HG02642 (cell line): Measurements from ENCODE around the gene GTPBP6.
"Not testable (repeated sequence)": the region's sequence is repeated elsewhere in the genome, so short reads cannot be mapped to it uniquely, and the experiment has no call there.

Experiments
- ATAC-seq: cut with Tn5 transposase; IDR thresholded peaks from one replicate; pipeline ENCODE4 v1.9.1; 2021; ENCODE audit warnings: mild to moderate bottlenecking; ENCODE audit not compliant: unreplicated experiment, poor library complexity

GTPBP6 gene

DNA sequence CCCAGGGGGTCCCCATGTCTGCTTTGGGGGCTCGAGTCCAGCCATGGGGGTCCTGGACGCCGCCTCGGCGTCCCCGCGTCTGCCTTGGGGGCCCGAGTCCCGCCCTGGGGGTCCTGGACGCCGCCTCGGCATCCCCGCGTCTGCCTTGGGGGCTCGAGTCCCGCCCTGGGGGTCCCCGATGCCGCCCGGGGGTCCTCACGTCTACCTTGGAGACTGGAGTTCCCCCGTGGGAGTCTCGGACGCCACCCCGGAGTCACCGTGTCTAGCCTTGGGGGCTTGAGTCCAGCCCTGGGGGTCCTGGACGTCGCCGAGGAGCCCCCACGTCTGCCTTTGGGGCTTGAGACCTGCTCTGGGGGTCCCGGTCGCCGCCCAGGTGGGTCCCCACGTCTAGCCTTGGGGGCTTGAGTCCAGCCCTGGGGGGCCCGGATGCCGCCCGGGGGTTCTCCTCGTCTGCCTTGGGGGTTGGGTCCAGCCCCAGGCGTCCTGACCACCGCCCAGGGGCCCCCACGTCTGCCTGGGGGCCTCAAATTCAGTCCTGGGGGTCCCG lies 1.1 kb upstream of the GTPBP6 start:
- ATAC-seq, result no peak

DNA sequence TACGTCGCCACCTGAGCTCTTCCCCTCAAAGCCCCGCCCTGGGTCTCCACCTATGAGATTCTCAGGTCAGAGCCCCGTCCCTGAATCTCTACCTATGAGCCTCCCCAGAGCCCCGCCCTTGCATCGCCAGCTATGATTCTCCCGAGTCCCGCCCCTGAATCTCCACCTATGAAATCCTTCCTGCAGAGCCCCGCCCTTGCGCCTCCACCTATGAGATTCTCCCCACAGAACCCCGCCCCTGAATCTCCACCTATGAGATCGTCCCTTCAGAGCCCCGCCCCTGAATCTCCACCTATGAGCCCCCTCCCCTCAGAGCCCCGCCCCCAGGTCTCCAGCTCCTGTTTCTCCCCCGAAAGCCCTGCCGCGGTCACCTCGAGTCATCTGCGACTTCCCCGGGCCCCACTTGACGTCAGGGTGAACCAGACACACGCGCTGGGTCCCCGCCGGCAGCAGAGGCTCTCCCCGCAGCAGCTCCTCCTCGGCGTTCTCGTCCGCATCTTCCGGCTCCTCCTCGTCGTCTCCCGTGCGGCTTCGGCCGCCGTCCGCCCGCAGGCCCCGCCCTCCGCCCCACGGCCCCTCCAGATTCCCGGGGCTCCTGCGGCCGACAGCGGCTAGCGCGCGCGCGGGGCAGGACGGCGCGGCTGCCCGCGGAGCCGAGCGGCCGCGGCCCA lies 393 bp downstream of the GTPBP6 start:
- peak; percentile 57 for ATAC-seq

DNA sequence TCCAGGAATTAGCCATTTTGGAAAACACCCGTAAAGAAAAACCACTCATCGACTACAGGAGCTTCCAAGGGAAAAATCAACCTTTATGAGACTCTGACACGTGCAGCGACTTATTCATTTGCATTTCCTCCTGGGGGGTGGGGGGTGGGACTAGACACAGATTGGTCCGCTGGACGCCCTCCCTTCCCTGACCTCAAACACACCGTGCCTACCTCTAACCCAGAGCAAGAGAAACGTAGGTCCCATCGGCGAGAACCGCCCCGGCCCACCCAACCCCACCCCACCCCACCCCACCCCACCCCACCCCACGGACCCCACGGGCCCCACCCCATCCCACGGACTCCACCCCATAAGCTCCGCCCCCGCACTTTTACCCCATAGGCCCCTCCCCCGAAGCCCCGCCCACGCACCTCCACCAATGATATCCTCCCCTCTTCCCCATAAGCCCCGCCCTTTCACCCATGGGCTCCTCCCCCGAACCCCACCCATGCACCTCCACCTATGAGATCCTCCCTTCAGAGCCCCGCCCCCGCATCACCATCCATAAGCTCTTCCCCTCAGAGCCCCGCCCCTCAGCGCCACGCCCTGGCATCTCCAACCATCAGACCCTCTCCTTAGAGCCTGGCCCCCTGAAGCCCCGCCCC lies 1.1 kb downstream of the GTPBP6 start:
- ATAC-seq, result no peak

DNA sequence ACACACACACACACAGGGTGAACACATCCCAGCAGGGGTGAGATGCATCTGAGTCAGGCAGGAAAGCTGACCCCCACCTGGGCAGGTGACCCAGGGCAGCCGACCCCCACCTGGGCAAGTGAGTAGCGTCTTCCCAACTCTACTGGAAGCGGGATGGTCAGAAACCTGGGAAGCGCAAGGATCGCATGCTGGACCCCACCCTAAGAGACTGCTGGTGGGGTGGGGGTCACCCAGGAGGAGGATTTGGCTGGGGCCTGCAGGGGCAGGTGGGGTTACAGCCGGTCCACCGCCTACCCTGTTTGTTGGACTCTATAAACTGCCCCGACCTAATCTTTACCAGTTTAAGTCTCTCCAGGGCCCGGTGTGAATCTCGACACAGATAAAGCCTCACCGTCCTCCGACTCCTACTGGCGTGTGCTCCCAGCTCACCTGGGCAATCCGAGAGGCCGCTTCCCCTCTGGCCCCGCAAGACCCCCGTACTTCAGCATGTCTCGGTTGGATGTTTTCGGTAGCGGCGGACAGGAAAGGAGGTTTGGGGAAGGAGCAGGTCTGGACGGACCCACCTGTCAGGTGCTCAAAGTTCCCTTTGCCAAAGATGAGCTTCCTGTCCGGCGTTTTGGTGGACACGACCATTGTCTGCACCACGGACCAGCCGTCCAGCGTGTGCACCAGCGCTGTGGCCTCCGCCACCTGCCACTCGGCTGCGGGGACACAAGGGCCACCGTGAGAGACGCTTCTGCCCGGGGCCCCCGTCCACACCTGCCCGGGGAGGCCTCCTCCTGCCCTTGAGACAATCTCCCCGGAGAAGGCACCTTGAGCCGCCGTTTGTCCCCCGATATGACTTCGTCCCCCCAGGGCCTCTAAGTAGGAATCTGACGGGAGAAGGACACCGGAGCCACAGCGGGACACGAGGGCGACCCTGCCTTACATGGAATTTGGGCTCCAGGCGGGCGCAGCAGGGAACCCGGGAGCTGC lies 2.0 kb downstream of the GTPBP6 start:
- no peak for ATAC-seq

DNA sequence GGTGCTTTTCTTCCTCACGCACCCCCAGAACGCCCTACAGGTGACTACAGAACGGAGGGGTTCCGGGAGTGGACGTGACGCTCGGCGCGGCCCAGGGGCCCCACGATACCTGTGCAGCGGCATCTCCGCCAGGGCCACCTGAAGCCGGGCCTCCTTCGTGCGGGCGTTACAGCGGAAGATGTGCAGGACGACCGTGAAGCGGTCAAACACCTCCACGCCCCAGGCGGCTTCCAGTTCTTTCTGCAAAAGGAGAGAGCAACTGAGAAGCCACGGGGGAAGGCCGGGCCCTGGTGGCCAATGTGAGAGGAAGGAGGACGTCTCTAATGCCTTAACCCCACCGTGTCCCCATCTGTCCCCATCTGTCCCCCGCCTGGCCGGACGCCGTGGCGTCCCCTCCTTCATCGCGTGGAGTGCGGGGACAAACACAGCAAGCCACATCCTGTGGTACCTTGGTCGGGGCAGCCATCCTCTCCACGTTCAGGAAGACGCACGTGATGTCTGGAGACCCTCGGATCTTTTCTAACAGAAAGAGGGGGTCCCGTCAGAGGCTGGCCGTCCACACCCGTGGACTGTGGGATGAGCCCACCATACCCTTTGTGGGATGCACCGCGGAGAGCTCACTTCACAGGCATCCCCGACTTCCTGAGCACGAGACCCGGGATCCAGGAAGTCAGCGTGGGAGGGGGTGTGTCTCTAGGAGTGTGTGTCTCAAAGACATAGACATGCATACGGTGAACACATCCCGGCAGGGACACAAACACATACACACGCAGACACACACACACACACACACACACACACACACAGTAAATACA lies 3.6 kb downstream of the GTPBP6 start:
- ATAC-seq, result no peak

DNA sequence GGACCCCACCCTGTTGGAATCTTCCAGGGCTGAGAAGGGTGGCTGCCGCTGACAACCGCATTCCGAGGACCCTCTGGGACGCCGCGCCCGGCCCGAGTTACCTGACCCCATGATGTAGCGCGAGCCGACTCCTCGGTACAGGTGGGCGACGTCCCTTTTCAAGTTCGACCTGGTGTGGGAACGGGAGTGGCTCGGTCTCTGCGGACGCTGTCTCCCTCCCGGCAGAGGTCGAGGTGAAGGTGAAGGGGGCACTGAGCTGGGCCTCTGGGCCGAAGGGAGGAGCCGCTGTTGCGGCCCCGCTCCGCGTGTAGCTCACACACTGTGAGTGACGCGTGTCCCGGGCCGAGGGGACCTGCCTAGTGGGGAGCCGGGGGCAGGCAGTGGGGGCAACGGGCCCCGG lies 4.5 kb downstream of the GTPBP6 start:
- ATAC-seq, result no peak

DNA sequence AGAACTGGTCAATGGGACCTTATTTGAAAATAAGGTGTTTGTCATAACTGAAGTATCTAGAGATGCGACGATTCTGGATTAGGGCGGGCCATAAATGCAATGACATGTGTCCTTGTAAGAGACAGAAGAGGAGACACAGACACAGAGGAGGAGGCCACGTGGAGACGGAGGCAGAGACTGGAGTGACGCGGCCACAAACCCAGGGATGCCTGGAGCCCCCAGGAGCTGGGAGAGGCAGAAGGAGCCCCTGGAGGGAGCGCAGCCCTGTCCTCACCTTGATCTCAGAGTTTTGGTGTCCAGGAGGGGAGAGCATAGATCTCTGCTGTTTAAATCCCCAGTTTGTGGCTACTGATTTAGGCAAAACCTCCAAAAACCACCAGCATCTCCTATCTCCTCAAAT lies 5.0 kb downstream of the GTPBP6 start:
- ATAC-seq, result no peak

DNA sequence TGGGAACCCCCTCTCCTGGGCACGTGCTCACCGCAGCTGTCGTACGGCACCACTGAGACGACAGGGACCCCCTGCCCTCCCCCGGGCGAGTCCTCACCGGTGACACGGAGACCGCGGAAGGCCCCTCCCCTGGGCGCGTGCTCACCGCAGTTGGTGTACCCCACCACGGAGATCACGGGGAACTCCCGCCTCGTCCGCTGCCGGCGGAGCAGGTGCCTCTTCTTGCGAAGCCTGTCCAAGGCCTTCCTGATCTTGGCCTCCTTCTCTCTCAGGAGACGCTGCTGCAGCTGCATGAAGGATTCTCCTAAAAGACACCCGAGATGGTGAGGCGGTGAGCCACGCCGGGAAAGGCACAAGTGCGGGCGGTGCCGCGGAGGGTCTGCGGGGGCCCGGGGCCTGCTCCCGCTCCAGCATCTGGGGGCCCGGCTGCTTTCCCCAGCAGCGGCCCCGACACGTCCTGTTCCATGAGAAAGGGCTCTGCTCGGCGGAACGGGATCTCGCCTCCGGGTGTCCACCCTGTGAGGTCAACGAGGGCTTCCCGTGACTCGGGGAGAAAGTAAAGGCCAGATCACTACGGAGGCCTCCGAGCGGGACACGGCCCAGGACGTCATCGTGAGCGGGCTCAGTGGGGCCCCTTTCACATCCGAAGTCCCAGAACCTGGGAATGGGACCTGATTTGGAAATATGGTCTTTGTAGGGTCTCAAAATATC lies 5.8 kb downstream of the GTPBP6 start:
- ATAC-seq, result no peak

DNA sequence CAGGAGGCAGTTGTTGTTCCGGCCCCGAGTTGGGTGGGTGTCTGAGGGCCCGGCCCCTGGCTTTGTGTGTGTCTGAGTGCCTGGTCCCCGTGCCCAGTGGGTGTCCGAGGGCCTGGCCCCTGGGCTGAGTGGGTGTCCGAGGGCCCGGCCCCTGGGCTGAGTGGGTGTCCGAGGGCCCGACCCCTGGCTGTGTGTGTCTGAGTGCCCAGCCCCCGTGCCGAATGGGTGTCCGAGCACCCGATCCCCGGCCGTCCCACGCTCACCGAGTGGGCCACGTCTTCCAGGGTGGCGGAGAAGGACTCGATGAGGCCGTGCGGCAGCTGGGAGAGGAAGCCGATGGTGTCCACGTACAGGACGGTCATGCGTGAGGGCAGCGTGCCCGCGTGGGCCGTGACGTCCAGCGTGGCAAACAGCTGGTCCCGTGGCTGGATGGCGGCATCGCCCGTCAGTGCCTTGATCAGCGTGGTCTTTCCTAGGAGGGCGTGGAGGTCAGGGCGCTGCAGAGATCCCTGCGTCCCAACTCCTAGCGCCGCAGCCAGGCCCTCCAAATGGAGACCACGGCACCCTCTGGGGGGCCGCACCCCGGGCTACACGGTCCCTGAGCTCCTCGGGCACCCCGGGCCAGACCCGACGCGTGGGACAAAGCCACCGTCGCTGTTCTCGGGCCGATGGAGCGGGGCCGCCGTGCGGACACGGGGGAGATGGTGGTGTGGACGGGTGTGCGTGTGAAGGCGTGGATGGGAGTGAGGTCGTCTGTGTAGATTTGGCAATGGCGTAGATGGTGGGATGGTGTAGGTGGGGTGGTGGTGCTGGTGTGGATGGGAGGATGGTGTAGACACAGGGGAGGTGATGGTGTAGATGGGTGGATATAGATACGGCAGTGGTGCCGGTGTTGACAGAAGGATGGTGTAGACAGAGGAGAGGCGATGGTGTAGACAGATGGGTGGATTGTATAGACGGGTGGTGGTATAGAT lies 7.2 kb downstream of the GTPBP6 start:
- ATAC-seq, result no peak

DNA sequence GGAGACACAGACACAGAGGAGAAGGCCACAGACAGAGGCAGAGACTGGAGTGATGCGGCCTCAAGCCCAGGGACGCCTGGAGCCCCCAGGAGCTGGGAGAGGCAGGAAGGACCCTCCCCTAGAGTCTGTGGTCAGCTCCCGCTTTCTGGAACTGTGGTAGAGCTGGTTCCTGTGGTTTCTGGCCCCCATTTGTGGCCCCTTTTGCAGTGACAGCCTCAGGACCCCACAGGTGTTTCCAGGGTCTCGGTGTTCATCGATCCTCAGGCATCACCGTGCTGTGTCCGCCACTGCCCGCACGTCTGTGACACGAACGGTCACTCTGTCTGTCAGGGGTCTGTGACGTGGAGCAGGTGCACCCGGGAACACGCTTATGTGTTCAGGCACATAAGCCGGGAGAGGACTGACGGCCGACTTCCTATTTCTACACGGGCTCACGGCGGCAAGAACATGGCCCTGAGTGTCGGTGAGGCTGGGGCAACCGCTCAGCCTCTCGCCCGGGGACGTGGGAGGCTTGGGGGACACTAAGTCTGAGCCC lies 7.9 kb downstream of the GTPBP6 start:
- ATAC-seq, result no peak

DNA sequence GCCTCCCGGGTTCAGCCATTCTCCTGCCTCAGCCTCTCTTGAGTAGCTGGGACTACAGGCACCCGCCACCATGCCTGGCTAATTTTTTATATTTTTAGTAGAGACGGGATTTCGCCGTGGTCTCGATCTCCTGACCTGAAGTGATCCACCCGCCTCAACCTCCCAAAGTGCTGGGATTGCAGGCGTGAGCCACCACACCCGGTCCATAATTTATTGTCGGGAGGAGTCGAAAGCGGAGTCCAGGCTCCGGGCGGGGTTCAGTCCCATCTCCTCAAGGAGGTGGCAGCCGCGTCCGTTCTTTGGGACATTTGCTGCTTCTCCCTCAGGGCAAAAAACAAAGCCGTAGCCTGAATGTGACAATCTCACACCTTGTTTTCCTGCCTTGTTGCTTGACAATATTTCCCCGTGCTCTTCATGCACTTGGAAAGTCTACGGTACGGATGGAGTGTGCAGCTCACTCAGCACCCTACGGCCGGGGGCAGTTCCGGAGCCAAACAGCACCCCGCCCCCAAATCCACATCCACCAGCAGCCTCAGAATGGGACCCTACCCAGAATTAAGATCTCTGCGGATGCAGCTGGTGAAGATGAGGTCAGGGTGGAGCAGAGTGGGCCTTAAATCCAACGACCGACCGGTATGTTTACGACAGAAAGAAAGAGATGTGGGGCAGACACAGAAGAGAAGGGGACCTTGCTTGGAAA lies 9.6 kb downstream of the GTPBP6 start:
- ATAC-seq, result no peak

DNA sequence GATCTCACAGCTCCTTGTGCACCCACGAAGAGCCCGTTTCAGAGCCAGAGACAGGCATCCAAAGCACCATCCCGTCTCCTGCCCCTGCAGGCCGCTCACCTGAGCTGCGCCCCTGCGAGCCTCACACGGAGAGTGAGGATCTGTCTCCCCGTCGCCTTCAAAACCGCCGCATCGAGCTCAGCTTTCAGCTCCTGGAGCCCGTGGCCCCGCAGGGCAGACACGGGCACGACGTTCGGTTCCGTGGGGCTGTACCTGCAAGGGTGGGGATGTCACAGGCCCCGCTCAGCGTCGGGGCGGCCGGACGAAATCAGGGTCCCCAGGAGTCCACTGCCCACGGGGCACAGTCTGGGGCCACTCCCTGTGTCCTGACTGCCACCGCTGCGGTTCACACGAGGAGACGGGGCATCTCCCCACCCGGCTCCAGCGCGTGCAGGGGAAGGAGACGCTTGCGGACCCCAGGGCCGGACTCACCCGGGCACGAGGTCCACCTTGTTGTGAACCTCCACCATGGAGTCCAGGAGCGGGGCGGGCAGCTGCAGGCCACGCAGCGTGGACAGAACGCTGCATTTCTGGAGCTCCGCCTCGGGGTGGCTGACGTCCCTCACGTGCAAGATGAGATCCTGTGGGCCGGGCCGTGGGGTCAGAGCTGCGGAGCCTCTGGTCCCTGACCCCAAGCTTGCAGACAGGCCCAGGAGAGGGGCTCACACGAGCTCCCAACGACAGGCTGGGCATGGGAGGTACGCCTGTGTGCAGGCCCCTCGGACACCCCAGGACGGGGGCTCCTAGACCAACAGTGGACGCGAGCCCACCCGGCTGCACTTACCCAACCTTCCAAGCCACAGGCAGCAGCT lies 11.1 kb downstream of the GTPBP6 start:
- no peak for ATAC-seq

DNA sequence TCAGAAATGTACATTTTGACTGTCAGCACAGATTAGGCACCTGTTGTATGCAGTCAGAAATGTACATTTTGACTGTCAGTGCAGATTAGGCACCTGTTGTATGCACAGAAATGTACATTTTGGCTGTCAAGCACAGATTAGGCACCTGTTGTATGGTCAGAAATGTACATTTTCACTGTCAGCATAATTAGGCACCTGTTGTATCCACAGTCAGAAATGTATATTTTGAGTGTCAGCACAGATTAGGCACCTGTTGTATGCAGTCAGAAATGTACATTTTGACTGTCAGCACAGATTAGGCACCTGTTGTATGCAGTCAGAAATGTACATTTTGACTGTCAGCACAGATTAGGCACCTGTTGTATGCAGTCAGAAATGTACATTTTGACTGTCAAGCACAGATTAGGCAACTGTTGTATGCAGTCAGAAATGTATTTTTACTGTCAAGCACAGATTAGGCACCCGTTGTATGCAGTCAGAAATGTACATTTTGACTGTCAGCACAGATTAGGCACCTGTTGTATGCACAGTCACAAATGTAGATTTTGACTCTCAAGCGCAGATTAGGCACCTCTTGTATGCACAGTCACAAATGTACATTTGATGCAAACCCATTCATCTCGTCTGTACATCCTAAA lies 11.9 kb downstream of the GTPBP6 start:
- ATAC-seq, result not testable (repeated sequence)

DNA sequence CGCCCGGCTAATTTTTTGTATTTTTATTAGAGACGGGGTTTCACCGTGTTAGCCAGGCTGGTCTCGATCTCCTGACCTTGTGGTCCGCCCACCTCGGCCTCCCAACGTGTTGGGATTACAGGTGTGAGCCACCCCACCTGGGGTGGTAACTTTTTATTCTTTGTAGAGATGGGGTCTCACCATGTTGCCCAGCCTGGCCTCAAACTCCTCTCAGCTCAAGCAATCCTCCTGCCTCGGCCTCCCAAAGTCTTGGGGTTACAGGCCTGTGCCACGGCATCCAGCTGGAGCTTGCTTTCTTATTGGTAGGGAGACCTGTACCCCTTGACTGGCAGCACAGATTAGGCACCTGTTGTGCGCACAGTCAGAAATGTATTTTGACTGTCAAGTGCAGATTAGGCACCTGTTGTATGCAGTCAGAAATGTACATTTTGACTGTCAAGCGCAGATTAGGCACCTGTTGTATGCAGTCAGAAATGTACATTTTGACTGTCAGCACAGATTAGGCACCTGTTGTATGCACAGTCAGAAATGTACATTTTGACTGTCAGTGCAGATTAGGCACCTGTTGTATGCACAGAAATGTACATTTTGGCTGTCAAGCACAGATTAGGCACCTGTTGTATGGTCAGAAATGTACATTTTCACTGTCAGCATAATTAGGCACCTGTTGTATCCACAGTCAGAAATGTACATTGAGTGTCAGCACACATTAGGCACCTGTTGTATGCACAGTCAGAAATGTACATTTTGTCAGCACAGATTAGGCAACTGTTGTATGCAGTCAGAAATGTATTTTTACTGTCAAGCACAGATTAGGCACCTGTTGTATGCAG lies 12.6 kb downstream of the GTPBP6 start:
- not testable (repeated sequence) for ATAC-seq

DNA sequence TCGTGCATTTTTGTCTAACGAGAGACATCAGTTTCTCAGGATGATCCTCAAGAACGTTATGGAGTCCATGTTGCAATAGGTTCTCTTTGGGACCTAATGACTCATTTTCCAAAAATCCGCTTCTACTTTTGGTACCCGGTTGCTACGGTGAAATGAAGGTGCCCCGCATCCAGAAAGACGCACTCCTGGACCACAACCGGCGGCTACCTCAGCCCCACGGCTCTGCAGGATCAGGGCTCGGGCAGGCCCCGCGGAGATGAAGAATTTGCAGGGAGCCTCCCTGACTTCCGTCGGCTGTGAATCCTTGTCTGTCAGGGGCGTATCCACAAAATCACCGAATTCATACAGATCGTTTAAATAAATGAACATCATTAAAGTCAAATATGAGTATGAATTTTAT lies 15.6 kb downstream of the GTPBP6 start:
- ATAC-seq, result no peak
